Right lobe of liver (tissue), 6 donors: Measurements from ENCODE around the gene NTN1. TPM values are rescaled to one million over a fixed set of nuclear protein-coding genes. Genes with fewer than 3 reads are reported as not detected.

Source experiments
- ATAC-seq, 4 donors: fragments of 200-7000 bp; cut with Tn5 transposase; one replicate each; pipeline ENCODE4 v1.9.1; 2020; ENCODE audit warnings: mild to moderate bottlenecking in 4 of 4, moderate library complexity in 4 of 4
- DNase-seq, 3 donors: peaks; one replicate each; pipeline ENCODE4 v3.0.0-alpha.2; 2020
- H3K27ac ChIP-seq, 3 donors: fragments of 200-600 bp; one replicate each; pipeline ENCODE4 v1.8.0; 2022
- H3K27me3 ChIP-seq, 2 donors: fragments of 200-600 bp; one replicate each; pipeline ENCODE4 v1.8.0; 2022
- H3K36me3 ChIP-seq, 4 donors: fragments of 200-600 bp; sonication (generic) in 1 of 4; one replicate each; pipeline versions ENCODE4 v1.5.1 to v1.8.0; 2017 to 2022; ENCODE audit warnings: control low read depth in 1 of 4
- H3K4me1 ChIP-seq, 4 donors: fragments of 200-600 bp; sonication (generic) in 1 of 4; one replicate each; pipeline versions ENCODE4 v1.5.1 to v1.8.0; 2017 to 2022; ENCODE audit warnings: control low read depth in 1 of 4
- H3K4me3 ChIP-seq, 3 donors: fragments of 200-600 bp; one replicate each; pipeline ENCODE4 v1.8.0; 2022
- H3K9me3 ChIP-seq, 4 donors: fragments of 200-600 bp; sonication (generic) in 1 of 4; one replicate each; pipeline versions ENCODE4 v1.5.1 to v1.8.0; 2017 to 2022; ENCODE audit warnings: control low read depth in 1 of 4
- POLR2A ChIP-seq: fragments of 450-650 bp; IDR thresholded peaks from one replicate; pipeline ENCODE4 v1.6.1; 2017; ENCODE audit warnings: antibody characterized with exemption, mild to moderate bottlenecking
- WGBS: methylation state at CpG from one replicate; pipeline ENCODE4 v1.1.6; 2018; ENCODE audit warnings: low coverage, low lambda C conversion rate; ENCODE audit not compliant: insufficient coverage; ENCODE audit errors: missing lambda C conversion rate; 5-methylcytosine and 5-hydroxymethylcytosine counted together
- intact Hi-C, 2 donors: fragments of 100-400 bp; cut with DNase I; formaldehyde crosslinking; loops; one replicate each; pipeline versions ENCODE4 v1.11.2 to v1.14.1; 2022
- total RNA-seq, 6 experiments: library from RNA; depleted of rRNA in 2 of 6; stranded (reverse); fragments of >200 nt in 2 of 6; fragmentation: NEBNext Ultra II Directional in 3 of 6; extraction: Animal tissue kit (Norgen Biotek cat#: 25700) in 3 of 6; gene quantifications; one replicate each; pipeline versions ENCODE4 v1.1.0 to v1.2.4, GENCODE V29; 2016 to 2023
- TF ChIP-seq, protein P1 (sequence below), 4 donors: fragments of 200-600 bp in 3 of 4; fragments of 450-650 bp in 1 of 4; IDR thresholded peaks; one replicate each; pipeline versions ENCODE4 v1.5.1 to v1.8.0; 2016 to 2022; ENCODE audit warnings: antibody characterized with exemption in 4 of 4, mild to moderate bottlenecking in 2 of 4
- donor health status: DM: no; HTN: yes; CAD: no.
- donor health status: DM: no; HTN: no; CAD: no.
- donor health status: DM: no; HTN: no; CAD: no.
- donor health status: DM: no; HTN: yes; CAD: no.
- donor health status: DM: no; HTN: yes; CAD: no.

The NTN1 gene
- total RNA-seq, 6 experiments from 2014 or later: 3.5 to 12.5 (median 8.5) TPM

GRCh38 chr17:9175700-9176467, 154.6 kb downstream of the NTN1 start:
- DNase-seq (no peak), ATAC-seq (peak in 2 of 4 donors; percentile 5)
- intact Hi-C loops: no loop called here
- Histone ChIP-seq H3K4me3 (no peak overlapping the region), H3K36me3 (no peaks in the 10 kb centered on the region), H3K27ac (peak overlapping the region in 1 of 3 donors; percentile 59), H3K4me1 (peaks cover 0 to 63% (median 21%) of the 10 kb centered on the region in 4 donors), H3K9me3 (no peaks in the 10 kb centered on the region), H3K27me3 (no peaks in the 10 kb centered on the region)
- TF ChIP-seq, protein P1, sequence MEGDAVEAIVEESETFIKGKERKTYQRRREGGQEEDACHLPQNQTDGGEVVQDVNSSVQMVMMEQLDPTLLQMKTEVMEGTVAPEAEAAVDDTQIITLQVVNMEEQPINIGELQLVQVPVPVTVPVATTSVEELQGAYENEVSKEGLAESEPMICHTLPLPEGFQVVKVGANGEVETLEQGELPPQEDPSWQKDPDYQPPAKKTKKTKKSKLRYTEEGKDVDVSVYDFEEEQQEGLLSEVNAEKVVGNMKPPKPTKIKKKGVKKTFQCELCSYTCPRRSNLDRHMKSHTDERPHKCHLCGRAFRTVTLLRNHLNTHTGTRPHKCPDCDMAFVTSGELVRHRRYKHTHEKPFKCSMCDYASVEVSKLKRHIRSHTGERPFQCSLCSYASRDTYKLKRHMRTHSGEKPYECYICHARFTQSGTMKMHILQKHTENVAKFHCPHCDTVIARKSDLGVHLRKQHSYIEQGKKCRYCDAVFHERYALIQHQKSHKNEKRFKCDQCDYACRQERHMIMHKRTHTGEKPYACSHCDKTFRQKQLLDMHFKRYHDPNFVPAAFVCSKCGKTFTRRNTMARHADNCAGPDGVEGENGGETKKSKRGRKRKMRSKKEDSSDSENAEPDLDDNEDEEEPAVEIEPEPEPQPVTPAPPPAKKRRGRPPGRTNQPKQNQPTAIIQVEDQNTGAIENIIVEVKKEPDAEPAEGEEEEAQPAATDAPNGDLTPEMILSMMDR (IDR thresholded peaks at IDR 0.05): no peak
- TF ChIP-seq POLR2A: no peak
- 57% methylated on average over 7 of the region's 14 CpGs for WGBS

DNA sequence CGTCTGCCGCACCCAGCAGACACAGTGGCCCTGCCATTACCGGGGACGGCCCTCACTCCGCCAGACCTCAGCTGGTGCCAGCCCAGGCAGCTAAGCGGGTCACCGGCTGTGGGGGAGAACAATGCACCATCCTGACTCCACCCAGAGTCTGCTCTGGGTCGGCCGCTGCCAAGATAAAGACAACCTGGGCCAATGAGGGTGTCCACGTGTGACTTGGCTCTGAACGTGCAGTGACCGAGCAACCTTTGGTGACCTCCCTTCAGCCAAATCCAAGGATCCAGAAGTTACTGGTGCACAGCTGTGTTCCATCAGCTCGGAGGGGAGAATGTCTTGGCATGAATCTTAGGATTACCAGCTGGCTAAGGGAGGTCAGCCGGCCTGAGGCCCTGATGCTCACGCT, 155.9 kb downstream of the NTN1 start:
- 42% methylated on average over 12 of the region's 15 CpGs for WGBS
- H3K9me3 ChIP-seq: no peaks in the 10 kb centered on the region
- H3K27me3 ChIP-seq: no peaks in the 10 kb centered on the region
- intact Hi-C loops: no loop called here
- ATAC-seq (peak; percentile 48 to 77 (median 73)), DNase-seq (peak; percentile 34 to 89 (median 88))
- no peak overlapping the region for H3K4me3 ChIP-seq
- no peak for TF ChIP-seq POLR2A
- TF ChIP-seq, protein P1 (IDR thresholded peaks at IDR 0.05): no peak
- H3K27ac ChIP-seq: no peak overlapping the region
- peaks cover 0 to 53% (median 18%) of the 10 kb centered on the region in 4 donors for H3K4me1 ChIP-seq
- no peaks in the 10 kb centered on the region for H3K36me3 ChIP-seq

GRCh38 chr17:9178319-9178718, 157.0 kb downstream of the NTN1 start:
- Histone ChIP-seq H3K9me3 (no peaks in the 10 kb centered on the region), H3K4me3 (no peak overlapping the region), H3K27me3 (no peaks in the 10 kb centered on the region), H3K27ac (no peak overlapping the region), H3K4me1 (peaks cover 0 to 49% (median 18%) of the 10 kb centered on the region in 4 donors), H3K36me3 (no peaks in the 10 kb centered on the region)
- DNase-seq (no peak), ATAC-seq (no peak)
- TF ChIP-seq, protein P1 (IDR thresholded peaks at IDR 0.05): no peak
- no peak for TF ChIP-seq POLR2A
- intact Hi-C loops: no loop called here
- 63% methylated on average over 3 of the region's 9 CpGs for WGBS

DNA sequence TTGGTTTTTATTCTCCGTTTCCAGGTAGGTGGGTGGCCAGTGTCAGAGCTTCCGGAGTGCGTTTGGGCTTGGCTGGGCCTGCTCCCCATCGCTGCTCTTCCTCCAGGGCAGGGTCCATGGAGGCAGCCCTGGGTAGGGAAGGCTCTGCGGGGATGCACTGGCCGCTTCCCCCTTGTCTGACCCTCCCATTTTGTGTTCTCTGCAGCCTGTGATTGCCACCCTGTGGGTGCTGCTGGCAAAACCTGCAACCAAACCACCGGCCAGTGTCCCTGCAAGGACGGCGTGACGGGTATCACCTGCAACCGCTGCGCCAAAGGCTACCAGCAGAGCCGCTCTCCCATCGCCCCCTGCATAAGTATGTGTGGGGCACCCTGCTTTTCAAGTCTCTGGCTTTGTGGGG, 158.3 kb downstream of the NTN1 start:
- no peak for DNase-seq
- no peak overlapping the region for H3K4me3 ChIP-seq
- intact Hi-C loops: no loop called here
- no peak for ATAC-seq
- no peaks in the 10 kb centered on the region for H3K36me3 ChIP-seq
- no peaks in the 10 kb centered on the region for H3K27me3 ChIP-seq
- H3K27ac ChIP-seq: no peak overlapping the region
- H3K9me3 ChIP-seq: no peaks in the 10 kb centered on the region
- peaks cover 0 to 36% (median 16%) of the 10 kb centered on the region in 4 donors for H3K4me1 ChIP-seq
- no peak for TF ChIP-seq POLR2A
- TF ChIP-seq, protein P1 (IDR thresholded peaks at IDR 0.05): no peak
- WGBS: 81% methylated on average over 6 of the region's 14 CpGs
